Colonic mucosa (tissue), 4 donors: ENCODE results near the gene NLRP13. TPM values are rescaled to one million over a fixed set of nuclear protein-coding genes. Genes with fewer than 3 reads are reported as not detected.
"Not testable (repeated sequence)": the region's sequence is repeated elsewhere in the genome, so short reads cannot be mapped to it uniquely, and the experiment has no call there.

Experiments used
- DNase-seq: peaks from one replicate; pipeline ENCODE4 v3.0.0-alpha.2; 2020
- H3K27ac ChIP-seq: fragments of 200-600 bp; one replicate; pipeline ENCODE4 v1.8.0; 2021
- H3K27me3 ChIP-seq: fragments of 200-600 bp; one replicate; pipeline ENCODE4 v1.8.0; 2021
- H3K36me3 ChIP-seq: fragments of 200-600 bp; one replicate; pipeline ENCODE4 v1.8.0; 2021
- H3K4me1 ChIP-seq: fragments of 200-600 bp; one replicate; pipeline ENCODE4 v1.8.0; 2021; ENCODE audit warnings: mild to moderate bottlenecking
- H3K4me3 ChIP-seq: fragments of 200-600 bp; one replicate; pipeline ENCODE4 v1.8.0; 2021
- H3K9ac ChIP-seq, 2 donors: one replicate each; pipeline ENCODE4 v1.7.0; 2013; ENCODE audit warnings: control low read depth in 2 of 2, low read depth in 2 of 2, low read length in 2 of 2
- H3K9me3 ChIP-seq: fragments of 200-600 bp; one replicate; pipeline ENCODE4 v1.8.0; 2021
- intact Hi-C: fragments of 100-400 bp; cut with DNase I; formaldehyde crosslinking; loops from one replicate; pipeline ENCODE4 v1.14.1; 2022
- total RNA-seq, 2 donors: library from RNA; stranded (reverse); fragmentation: NEBNext Ultra II Directional in 1 of 2; extraction: Animal tissue kit (Norgen Biotek cat#: 25700) in 1 of 2; gene quantifications; one replicate each; pipeline ENCODE4 v1.2.1, GENCODE V29; 2021
- TF ChIP-seq, protein P1 (sequence below): fragments of 200-600 bp; IDR thresholded peaks from one replicate; pipeline ENCODE4 v1.8.0; 2022; ENCODE audit warnings: antibody characterized with exemption, mild to moderate bottlenecking
- donor health status: healthy.
- donor health status: DM: no; HTN: no; CAD: no.
- donor health status: DM: no; HTN: no; CAD: no.

Gene NLRP13
- total RNA-seq, 2 donors from 2014 or later, result not detected

DNA sequence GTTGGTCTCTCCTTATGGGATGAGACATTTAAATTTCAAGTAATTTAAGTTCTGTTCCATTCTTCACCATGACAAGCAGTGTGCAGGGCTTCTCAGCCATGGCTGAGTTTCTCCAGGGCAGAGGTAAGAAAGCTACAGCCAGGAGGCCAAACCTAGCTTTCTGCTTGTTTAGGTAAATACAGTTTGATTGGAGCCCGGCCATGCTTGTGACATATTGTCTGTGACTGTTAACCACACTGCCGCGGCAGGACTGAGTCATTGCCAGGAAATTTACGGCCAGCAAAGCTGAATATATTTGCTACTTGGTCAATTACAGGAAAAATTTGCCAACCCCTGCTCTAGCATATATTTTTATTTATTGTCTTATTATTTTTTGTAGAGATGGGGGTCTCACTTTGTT, 26.2 kb upstream of the NLRP13 start:
- intact Hi-C loops, result no loop called here
- H3K36me3 ChIP-seq, result no peaks in the 10 kb centered on the region
- no peak overlapping the region for H3K4me3 ChIP-seq
- no peaks in the 10 kb centered on the region for H3K9me3 ChIP-seq
- no peak overlapping the region for H3K27ac ChIP-seq
- no peak overlapping the region for H3K9ac ChIP-seq
- TF ChIP-seq, protein P1, sequence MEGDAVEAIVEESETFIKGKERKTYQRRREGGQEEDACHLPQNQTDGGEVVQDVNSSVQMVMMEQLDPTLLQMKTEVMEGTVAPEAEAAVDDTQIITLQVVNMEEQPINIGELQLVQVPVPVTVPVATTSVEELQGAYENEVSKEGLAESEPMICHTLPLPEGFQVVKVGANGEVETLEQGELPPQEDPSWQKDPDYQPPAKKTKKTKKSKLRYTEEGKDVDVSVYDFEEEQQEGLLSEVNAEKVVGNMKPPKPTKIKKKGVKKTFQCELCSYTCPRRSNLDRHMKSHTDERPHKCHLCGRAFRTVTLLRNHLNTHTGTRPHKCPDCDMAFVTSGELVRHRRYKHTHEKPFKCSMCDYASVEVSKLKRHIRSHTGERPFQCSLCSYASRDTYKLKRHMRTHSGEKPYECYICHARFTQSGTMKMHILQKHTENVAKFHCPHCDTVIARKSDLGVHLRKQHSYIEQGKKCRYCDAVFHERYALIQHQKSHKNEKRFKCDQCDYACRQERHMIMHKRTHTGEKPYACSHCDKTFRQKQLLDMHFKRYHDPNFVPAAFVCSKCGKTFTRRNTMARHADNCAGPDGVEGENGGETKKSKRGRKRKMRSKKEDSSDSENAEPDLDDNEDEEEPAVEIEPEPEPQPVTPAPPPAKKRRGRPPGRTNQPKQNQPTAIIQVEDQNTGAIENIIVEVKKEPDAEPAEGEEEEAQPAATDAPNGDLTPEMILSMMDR, result no peak
- no peaks in the 10 kb centered on the region for H3K4me1 ChIP-seq
- no peak for DNase-seq
- no peaks in the 10 kb centered on the region for H3K27me3 ChIP-seq

DNA sequence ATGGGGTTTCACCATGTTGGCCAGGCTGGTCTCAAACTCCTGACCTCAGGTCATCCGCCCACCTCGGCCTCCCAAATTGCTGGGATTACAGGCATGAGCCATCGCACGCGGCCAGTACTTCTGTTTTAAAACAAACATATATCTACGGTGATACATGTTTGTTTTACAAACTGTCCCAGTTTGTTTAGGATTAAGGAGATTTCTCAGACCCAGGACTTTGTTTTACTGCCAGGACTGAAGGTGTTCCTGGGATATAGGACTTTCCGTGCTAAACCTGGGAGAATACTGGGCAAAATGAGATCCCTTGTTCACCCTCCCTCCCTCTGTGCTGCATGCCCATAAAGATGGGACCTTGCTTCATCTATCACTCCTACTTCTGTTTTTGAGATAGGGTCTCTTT, 24.3 kb upstream of the NLRP13 start:
- intact Hi-C loops, result no loop called here
- H3K4me3 ChIP-seq, result no peak overlapping the region
- no peaks in the 10 kb centered on the region for H3K9me3 ChIP-seq
- DNase-seq, result no peak
- H3K4me1 ChIP-seq, result no peaks in the 10 kb centered on the region
- H3K27ac ChIP-seq, result no peak overlapping the region
- H3K36me3 ChIP-seq, result no peaks in the 10 kb centered on the region
- H3K9ac ChIP-seq, result no peak overlapping the region
- no peaks in the 10 kb centered on the region for H3K27me3 ChIP-seq
- TF ChIP-seq, protein P1, result no peak

DNA sequence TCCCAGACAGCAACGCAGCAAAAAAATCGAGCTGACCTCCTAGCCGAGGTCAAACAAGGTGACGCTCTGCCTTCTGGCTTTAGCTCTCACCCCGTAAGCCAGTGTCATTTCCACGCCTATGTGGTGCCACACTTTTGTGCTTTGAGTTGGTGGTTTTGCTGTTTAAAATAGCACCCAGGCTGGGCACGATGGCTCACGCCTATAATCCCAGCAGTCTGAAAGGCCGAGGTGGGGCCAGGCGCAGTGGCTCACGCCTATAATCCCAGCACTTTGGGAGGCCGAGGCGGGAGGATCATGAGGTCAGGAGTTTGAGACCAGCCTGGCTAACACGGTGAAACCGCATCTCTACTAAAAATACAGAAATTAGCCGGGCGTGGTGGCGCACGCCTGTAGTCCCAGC, 18.4 kb upstream of the NLRP13 start:
- H3K27me3 ChIP-seq, H3K4me1 ChIP-seq, H3K27ac ChIP-seq, H3K9ac ChIP-seq, H3K36me3 ChIP-seq, H3K4me3 ChIP-seq, intact Hi-C loops, H3K9me3 ChIP-seq, DNase-seq: not testable (repeated sequence)

DNA sequence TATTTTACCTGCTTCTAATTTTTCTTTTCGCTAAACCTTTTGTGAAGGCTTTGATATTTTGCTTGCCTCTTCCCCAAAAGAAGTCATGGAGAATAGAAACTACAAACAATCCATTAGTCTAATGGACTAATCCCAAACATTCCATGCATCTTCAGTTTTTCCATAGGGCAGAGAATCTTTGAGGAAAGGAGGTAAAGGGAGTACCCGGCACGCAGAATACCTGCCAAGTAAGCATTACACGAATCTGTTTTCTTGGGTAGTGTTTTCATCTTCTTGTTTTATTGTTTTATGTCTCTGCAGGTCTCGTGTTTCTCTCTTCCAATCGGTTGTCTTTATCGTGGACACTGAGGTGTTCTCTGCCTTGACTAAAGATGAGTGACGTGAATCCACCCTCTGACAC, 15.4 kb upstream of the NLRP13 start, which contains the start of gene NLRP8:
TSS of gene NLRP8 (plus strand) at position 301 of the 400 bp plus-strand sequence.
- Histone ChIP-seq H3K27me3 (no peaks in the 10 kb centered on the region), H3K9ac (no peak within 1 kb of the TSS), H3K4me1 (no peaks in the 10 kb centered on the region), H3K9me3 (no peaks in the 10 kb centered on the region), H3K4me3 (no peak within 1 kb of the TSS), H3K27ac (no peak within 1 kb of the TSS), H3K36me3 (no peaks in the 10 kb centered on the region)
- TF ChIP-seq, protein P1, result no peak
- intact Hi-C loops, result no loop called here
- DNase-seq, result no peak

DNA sequence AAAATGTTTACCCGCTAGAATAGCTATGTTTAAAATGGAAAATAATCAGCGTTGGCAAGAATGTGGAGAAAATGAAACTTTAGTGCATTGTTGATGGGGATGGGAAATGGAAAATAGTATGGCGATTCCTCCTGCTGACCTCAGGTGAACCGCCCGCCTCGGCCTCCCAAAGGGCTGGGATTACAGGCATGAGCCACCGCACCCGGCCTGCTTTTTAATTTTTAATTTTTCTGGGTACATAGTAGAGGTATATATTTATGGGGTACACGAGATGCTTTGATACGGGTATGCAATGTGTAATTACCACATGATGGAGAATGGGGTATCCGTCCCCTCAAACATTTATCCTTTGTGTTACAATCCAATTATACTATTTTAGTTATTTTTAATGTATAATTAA, 8.2 kb upstream of the NLRP13 start:
- Histone ChIP-seq H3K27ac (no peak overlapping the region), H3K9ac (no peak overlapping the region), H3K9me3 (no peaks in the 10 kb centered on the region), H3K4me3 (no peak overlapping the region), H3K4me1 (no peaks in the 10 kb centered on the region), H3K36me3 (no peaks in the 10 kb centered on the region), H3K27me3 (no peaks in the 10 kb centered on the region)
- DNase-seq, result no peak
- intact Hi-C loops, result no loop called here
- TF ChIP-seq, protein P1, result no peak

DNA sequence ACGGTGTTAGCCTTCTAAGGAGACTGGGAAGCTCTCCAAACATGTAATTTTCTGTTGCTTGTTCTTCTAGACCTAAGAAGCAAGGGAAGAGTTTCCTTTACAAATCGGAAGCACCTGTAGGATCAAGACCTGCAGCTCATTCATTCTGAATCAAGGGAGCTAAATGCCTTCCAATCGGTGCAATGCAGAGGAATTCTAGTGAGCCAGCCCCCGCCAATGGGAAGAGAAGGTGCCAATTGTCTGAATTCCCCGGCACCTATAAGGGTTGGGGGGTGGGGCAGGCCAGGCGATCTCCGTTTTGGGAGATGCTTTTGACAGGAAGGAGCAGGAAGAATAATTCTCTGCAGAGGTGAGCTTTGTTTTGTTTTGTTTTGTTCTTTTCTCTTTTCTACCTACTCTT, 7.1 kb upstream of the NLRP13 start:
- Histone ChIP-seq H3K4me1 (no peaks in the 10 kb centered on the region), H3K9me3 (no peaks in the 10 kb centered on the region), H3K27me3 (no peaks in the 10 kb centered on the region), H3K36me3 (no peaks in the 10 kb centered on the region), H3K9ac (no peak overlapping the region), H3K27ac (no peak overlapping the region), H3K4me3 (no peak overlapping the region)
- DNase-seq, result no peak
- TF ChIP-seq, protein P1, result no peak
- intact Hi-C loops, result no loop called here
